Activated CD4-positive, alpha-beta T cell treated with anti-CD3 and anti-CD28 coated beads for 1 hour (primary cell): ENCODE results near the gene SLC6A5.

Source experiments
- DNase-seq: peaks from one replicate; pipeline ENCODE4 v3.0.0-alpha.2; 2020

Gene SLC6A5

GRCh38 chr11:20671856-20672546 is 72.6 kb downstream of the SLC6A5 start:
- DNase-seq, result no peak

- DNase-seq, result no peak
These were observed 73.2 kb downstream of the SLC6A5 start for GRCh38 chr11:20672575-20672974.

GRCh38 chr11:20676658-20677057 is 77.2 kb downstream of the SLC6A5 start:
- no peak for DNase-seq

- DNase-seq, result no peak
These were observed 89.4 kb downstream of the SLC6A5 start for GRCh38 chr11:20688761-20689160.

GRCh38 chr11:20707876-20708275 is 108.5 kb downstream of the SLC6A5 start:
- no peak for DNase-seq
